ENCODE data around the gene SLC30A1.

- no peak for TF ChIP-seq CTCF (IDR thresholded peaks at IDR 0.05)
- no peak for TF ChIP-seq EZH2 (IDR thresholded peaks at IDR 0.05)
These were observed 22.2 kb upstream of the SLC30A1 start for GRCh38 chr1:211601159-211601558.
